Glomerular endothelial cell (primary cell): ENCODE data around the gene MEGF9. TPM values are rescaled to one million over a fixed set of nuclear protein-coding genes. Genes with fewer than 3 reads are reported as not detected.

Source experiments
- DNase-seq: peaks from one replicate; pipeline ENCODE4 v3.0.0-alpha.2; 2011; ENCODE audit warnings: low read depth, low spot score; ENCODE audit errors: extremely low read depth
- total RNA-seq: library from RNA; depleted of rRNA; stranded (reverse); fragments of >200 nt; gene quantifications from 2 replicates; pipeline ENCODE4 v1.2.3, GENCODE V29; 2015

The MEGF9 gene
- total RNA-seq, 1 donor from 2014 or later = 14.8 TPM

- DNase-seq = no peak
Measured at GRCh38 chr9:120587328-120587727, 126.9 kb downstream of the MEGF9 start.

DNA sequence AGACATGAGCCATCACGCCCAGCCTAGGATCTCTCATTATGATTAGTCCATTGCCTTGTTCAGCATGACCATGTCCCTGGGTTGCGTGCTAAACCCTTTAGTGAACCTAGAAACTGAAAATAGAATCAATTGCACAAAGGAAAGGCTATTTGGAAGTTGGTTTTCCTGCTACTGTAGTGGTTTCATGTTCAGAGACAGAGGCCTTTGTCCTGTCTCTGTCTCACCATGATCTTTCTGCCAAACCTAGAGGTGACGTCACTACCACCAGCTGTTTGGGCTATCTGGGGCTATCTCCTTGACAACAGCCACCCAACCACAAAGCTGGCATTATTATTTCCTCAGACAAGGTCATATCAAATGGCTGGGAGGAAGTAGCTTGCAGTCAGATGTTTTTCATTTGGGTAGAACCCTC, 130.3 kb downstream of the MEGF9 start:
- peak; percentile 42 for DNase-seq

DNA sequence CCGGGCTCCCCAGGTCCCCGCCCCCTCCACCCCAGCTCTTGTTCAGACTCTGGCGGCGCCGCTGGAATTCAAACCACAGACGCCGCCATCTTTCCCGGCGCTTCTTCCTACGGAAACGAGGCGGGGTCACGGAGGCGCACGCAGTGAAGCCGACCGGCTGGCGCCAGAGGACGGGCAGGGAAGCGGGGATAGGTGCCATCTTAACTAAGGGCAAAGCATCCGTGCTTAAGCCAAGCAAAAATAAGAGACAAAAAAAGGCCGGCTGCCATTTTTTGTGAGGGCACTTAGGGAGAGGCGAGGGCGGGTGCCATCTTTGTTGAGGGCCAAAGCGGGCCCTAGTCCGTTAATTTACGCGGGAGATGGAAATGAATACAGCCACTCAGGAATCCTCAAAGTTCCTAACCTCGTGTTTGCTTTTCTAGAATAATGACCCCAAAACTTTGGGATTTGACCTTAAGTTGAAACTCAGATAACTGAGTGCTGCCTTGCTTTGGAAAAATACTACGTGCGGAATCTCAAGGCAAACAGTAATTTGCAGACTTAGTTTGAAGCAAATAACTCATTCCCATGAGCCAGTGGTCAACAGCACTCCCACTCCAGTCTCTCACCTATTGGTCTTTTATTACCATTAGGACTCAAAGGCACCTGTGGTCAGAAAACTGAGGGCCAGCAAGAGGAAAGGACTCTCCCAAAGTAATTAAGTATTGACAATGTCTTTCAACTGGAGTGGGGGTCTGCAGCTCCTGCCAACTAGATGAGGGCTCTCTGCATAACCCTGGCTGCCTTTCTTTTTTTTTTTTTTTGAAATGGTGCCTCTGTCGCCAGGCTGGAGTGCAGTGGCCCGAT, 134.0 kb downstream of the MEGF9 start, which contains the start of gene CDK5RAP2:
CDK5RAP2 (minus strand) TSS at position 117 of the 846 bp plus-strand sequence. CDS start 189 bp downstream, outside the sequence.
- peak; percentile 91 for DNase-seq

DNA sequence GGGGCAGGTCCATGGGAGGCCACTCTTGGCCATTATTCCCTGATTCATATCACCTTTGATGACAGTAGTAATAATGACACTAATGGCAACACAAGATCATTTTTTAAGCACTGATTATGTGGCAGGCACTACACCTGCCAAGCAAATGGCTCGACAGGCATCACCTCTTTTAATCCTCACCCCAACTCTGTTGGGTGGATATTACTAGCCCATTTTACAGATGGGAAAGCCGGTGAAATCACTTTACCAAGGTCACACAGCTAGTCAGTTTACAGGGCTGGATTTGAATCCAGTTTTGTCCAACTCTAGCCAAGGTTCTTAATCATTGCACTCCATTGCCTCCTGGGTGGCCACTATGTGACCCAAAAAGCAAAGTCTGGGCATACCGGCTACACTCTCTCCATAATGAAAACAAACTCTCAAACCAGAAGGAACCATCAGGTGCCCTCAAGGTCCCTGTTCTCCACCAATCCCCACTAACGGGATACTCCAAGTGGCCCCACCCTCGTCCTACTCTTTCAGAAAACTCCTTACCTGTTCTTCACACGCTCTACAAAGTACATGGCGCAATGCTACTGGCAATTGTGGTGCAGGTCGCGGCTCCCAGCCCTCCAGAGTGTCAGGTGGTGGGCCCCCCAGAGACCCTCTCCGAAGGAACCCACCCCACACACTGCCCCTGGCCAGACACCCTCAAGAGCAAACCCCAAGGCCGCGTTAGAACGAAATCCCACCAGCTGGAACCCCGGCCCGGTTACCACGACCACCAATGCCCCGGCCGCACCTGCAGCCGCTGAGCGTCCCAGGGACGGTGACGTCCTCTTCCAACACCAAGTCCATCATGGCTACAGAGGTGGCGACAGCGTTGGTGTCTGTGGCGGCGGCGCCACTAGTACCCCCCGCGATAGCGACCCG, 134.9 kb downstream of the MEGF9 start:
- DNase-seq = no peak

DNA sequence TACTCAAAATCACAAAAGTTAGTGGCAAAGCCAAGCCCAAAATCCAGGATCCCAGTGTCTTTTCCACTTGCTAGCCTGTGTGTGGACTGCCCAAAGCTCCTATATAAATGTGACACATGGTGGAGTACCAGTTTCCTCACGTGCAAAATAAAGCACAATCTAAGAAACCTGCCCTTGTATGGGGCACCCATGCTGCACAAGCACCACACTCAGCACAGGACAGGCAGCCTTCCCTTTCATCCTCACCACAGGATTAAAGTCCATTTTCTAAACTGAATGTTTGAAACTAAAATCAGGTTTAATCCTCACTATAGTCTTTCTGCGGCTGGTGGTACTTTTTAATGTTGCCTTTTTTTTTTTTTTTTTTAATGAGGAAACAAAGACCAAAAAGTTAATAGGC, 139.8 kb downstream of the MEGF9 start:
- DNase-seq = no peak

DNA sequence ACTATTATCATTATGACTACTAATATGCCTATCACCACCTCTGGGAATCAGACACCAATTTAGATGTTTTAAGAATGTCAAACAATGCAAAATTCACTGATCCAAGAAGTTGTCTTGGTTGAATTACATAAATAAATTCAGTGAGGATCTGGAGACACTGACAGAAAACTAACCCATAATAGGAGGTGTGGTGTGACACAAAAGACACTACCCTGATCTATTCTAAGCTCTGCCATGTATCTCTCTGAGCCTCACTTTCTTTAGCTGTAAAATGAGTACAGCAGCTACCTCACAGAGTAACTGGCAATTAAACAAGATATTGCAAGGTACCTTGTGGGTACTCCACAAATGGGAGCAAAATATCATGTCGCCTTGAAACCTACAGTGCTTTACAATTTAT, 141.8 kb downstream of the MEGF9 start:
- no peak for DNase-seq

GRCh38 chr9:120571443-120572257, 142.6 kb downstream of the MEGF9 start:
- no peak for DNase-seq

- DNase-seq = no peak
Measured at GRCh38 chr9:120570296-120570695, 144.0 kb downstream of the MEGF9 start.

DNA sequence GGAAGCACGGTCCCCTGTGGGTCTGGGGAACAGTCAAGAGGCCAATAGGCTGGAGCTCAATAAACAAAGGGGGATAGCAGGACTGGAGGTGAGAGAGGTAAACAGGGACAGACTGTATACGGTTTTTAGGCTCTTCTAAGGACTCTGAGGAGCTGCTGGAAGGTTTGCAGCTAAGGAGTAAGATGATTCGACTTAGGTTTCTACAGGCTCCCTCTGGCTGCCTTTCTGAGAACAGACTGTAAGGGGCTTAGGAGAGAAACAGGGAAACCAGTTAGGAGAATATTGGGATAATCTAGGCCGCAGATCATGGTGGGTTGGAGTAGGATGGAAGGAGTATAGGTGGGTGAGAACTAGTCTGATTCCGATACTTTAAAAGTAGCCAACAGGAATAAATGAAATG, 144.7 kb downstream of the MEGF9 start:
- no peak for DNase-seq

DNA sequence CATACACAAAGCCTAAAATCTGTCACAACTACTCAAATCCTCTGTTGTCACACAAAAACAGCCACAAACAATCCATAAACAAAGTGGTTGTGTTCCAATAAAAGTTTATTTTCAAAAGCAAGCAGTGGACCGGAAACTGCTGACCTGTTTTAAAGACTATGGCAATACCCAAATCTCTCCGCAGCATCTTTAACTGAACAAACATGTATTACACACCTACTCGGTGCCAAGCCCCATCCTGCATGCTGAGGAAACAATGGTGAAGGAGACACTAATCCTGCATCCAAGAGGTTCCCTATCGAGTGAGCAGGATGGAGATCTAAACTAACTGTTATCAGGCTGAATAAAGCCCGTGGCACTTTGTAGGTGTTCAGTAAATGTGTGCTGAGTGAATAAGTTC, 145.5 kb downstream of the MEGF9 start:
- no peak for DNase-seq

DNA sequence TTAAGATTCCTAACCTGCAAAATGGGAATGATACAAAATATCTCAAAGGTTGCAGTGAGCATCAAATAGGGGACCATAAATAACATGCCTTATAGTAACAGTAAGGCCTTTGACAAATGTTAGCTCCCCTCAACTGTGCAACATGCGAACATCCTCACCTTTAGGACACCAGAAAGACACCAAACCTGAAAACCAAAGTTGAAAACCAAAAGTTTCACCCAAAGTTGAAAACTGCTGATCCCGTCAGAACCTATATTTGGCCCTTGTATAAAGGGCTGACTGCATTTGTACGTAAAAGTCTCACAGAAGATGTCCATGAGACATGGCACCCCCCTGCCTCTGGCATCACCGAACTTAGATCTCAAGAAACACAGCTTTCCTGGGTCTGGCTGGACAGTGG, 146.4 kb downstream of the MEGF9 start:
- DNase-seq = no peak

GRCh38 chr9:120567081-120567480, 147.2 kb downstream of the MEGF9 start:
- DNase-seq = no peak

DNA sequence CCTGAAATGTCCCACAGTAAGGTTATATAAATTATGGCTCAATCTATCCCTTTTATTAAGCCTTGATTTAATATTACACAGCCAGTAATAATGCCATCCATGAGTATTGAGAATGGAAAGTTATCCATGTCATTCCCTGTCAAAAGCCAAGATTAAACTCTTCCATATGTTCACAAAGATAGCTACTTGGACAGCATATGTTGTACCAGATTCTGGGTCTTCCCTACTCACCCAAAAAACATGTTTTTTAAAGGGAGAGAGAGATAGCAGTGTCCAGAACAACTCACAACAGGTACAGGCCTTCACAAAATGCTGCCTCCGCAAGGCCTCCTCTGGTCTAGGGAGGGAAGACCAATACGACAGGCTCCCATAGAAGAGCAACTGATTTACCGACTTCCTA, 149.7 kb downstream of the MEGF9 start:
- DNase-seq = no peak

GRCh38 chr9:120562861-120563443, 151.3 kb downstream of the MEGF9 start:
- DNase-seq = no peak

DNA sequence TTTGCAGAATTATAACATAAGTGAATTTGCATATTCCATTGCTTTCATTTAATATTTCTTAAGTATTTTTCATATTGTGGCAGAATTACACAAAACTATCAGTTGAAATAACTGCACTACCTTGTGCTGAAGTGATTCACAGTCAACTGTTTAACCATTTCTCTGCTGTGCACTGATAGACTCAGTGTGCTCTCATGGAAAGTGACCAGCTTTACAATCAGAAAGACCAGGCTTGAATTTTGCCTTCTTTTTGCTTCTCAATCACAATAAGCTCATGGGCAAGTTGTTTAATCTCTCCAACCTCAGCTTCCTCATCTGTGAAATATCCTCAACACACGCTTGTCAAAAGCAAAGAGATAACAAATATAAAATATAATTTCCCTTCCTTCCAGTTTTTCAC, 152.6 kb downstream of the MEGF9 start:
- no peak for DNase-seq

DNA sequence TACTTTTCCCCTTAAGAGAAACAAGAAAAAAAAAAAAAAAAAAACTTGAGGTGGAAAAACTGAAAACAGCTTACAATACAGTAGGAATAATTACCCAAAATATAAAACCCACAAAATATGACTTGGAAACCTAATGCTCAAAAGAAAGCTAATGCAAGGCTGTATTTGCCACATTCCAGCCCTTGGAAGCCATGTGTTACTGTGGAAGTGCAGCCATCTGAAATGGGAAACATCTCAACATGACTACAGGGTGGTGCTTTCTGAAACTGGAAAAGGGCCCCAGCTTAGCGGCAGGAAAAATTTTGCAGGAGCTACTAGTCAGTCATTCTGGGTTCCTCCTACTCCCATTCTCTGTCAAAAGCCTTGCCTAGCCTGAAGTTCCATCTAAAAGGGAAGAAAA, 154.7 kb downstream of the MEGF9 start:
- DNase-seq = no peak

- DNase-seq = no peak
Measured at GRCh38 chr9:120558454-120558853, 155.8 kb downstream of the MEGF9 start.

DNA sequence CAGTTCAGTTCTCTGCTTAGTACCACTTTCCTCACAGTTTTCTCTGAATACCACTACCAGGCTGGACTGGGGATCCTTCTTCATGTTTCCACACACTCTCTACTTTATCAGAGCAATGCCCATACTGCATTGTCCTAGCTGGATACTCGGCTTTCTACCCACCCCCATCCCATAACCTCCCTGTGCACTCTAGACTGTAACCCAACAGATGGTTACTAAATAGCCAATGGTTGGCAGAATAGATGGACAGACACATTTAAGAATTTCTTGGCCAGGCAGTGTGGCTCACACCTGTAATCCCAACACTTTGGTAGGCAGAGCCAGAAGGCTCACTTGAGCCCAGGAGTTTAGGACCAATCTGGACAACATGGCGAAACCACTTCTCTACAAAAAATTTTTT, 157.1 kb downstream of the MEGF9 start:
- no peak for DNase-seq

GRCh38 chr9:120556775-120557174, 157.5 kb downstream of the MEGF9 start:
- DNase-seq = no peak

- no peak for DNase-seq
Measured at GRCh38 chr9:120555839-120556238, 158.4 kb downstream of the MEGF9 start.
